ENCODE data around the gene ANKRD18B. TPM values are rescaled to one million over a fixed set of nuclear protein-coding genes. Genes with fewer than 3 reads are reported as not detected.

The ANKRD18B gene
- total and polyA plus RNA-seq, 2 donors (not counting 1 experiment from before 2014, with no cell fraction given): not detected

DNA sequence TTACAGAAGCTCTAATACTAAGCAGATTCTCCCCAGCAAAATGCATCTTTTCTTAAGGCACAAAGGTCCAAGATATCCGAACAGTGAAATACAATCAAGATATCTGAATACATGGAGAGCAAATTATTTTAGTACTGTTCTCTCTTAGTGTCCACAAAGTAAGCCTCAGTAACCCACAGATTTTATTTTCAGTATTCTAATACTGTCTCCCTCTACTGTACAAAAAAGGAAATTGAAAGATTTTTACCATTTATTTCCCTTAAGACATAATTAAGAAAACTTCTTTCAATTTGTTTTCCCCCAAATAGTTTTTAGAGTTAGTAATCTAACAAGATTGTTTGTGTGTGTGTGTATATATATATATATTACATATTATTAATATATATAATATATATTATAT is 25.7 kb upstream of the ANKRD18B start:
- POLR2A ChIA-PET: no interaction called here
- Mint-ChIP-seq H3K4me3 (no peak overlapping the region), H3K27ac (no peak overlapping the region), H3K9me3 (ENCODE audit: insufficient read depth) (no peaks in the 10 kb centered on the region), H3K4me1 (no peaks in the 10 kb centered on the region), H3K27me3 (peaks cover 10% of the 10 kb centered on the region)
- Histone ChIP-seq H3K9me3 (ENCODE audit: control extremely low read depth in 1 of 3, control insufficient read depth in 2 of 3, insufficient read depth in 1 of 3, low read length in 2 of 3) (no peaks in the 10 kb centered on the region), H3K4me1 (ENCODE audit: control insufficient read depth in 2 of 2, insufficient read depth in 2 of 2, low read length in 2 of 2) (no peaks in the 10 kb centered on the region), H3K4me2 (replicated peaks; ENCODE audit: low read depth, low read length, poor library complexity, severe bottlenecking) (no peak overlapping the region), H3K9ac (ENCODE audit: low read length) (no peak overlapping the region), H3K27ac (ENCODE audit: low read length in 2 of 2) (no peak overlapping the region), H3K4me3 (ENCODE audit: control extremely low read depth in 1 of 5, extremely low read depth in 1 of 5, insufficient read depth in 1 of 5, low read depth in 2 of 5, low read length in 4 of 5) (no peak overlapping the region), H3K79me2 (ENCODE audit: control insufficient read depth, insufficient read depth, low read length) (no peaks in the 10 kb centered on the region), H3K36me3 (replicated peaks in 1 of 2; ENCODE audit: control extremely low read depth in 1 of 2, control insufficient read depth in 1 of 2, extremely low read depth in 1 of 2, insufficient read depth in 2 of 2, low read length in 1 of 2) (no peaks in the 10 kb centered on the region), H3K27me3 (replicated peaks in 1 of 4; ENCODE audit: control extremely low read depth in 1 of 4, control insufficient read depth in 3 of 4, insufficient read depth in 4 of 4, low read length in 3 of 4) (no peaks in the 10 kb centered on the region), H4K20me1 (ENCODE audit: control insufficient read depth, insufficient read depth, low read length, poor library complexity, severe bottlenecking) (no peaks in the 10 kb centered on the region), H2AFZ (ENCODE audit: insufficient read depth, low read depth, low read length, poor library complexity, severe bottlenecking) (no peak overlapping the region)
- TF ChIP-seq EZH2 (IDR thresholded peaks at IDR 0.05; ENCODE audit: borderline replicate concordance, insufficient read depth, low read depth, low read length, poor library complexity, severe bottlenecking): no peak
- TF ChIP-seq, protein P1, sequence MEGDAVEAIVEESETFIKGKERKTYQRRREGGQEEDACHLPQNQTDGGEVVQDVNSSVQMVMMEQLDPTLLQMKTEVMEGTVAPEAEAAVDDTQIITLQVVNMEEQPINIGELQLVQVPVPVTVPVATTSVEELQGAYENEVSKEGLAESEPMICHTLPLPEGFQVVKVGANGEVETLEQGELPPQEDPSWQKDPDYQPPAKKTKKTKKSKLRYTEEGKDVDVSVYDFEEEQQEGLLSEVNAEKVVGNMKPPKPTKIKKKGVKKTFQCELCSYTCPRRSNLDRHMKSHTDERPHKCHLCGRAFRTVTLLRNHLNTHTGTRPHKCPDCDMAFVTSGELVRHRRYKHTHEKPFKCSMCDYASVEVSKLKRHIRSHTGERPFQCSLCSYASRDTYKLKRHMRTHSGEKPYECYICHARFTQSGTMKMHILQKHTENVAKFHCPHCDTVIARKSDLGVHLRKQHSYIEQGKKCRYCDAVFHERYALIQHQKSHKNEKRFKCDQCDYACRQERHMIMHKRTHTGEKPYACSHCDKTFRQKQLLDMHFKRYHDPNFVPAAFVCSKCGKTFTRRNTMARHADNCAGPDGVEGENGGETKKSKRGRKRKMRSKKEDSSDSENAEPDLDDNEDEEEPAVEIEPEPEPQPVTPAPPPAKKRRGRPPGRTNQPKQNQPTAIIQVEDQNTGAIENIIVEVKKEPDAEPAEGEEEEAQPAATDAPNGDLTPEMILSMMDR (IDR thresholded peaks at IDR 0.05): peak; percentile 40
- ATAC-seq (ENCODE audit: low read depth) (no peak), DNase-seq (no peak)
- intact Hi-C loops (cut with micrococcal nuclease): loop anchor here (10.0 kb wide), 1 partner anchor 94 kb away; the partner anchor contains the start of gene AQP7
- WGBS (ENCODE audit: insufficient coverage): no CpG with 5 or more reads among the region's 1 CpG
- CTCF ChIA-PET: no interaction called here

DNA sequence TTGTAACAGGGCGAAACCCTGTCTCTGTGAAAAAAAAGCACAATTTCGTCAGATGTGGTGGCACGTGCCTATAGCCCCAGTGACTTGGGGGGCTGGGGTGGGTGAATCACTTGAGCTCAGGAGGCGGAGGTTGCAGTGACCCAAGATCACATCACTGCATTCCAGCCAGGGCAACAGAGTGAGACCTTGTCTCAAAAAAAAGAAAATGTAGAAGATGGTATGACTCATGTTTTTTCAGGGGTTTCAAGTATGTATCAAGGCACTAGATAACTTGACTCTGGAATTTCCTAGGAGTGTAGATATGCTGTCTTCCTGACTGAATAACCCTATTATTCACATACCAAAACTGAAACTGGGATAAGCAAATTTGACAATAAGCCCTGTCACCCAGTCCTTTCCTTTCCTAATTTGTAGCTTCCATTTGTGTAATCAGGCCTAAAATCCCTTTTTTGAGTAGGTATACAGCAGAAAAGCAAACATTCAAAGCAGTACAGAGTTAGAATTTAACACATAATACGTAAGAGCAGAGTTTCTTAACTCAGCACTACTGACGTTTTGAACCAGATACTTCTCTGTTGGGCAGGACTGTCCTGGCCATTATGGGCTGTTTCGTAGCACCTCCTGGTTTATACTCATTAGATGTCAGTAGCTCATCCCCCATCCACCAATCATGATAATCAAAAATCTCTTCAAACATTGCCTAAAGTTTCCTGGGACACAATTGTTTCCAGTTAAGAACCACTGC is 17.3 kb upstream of the ANKRD18B start:
- POLR2A ChIA-PET: no interaction called here
- H3K9me3 Mint-ChIP-seq (ENCODE audit: insufficient read depth): no peaks in the 10 kb centered on the region
- no peak overlapping the region for H3K4me3 ChIP-seq (ENCODE audit: control extremely low read depth in 1 of 5, extremely low read depth in 1 of 5, insufficient read depth in 1 of 5, low read depth in 2 of 5, low read length in 4 of 5)
- no peaks in the 10 kb centered on the region for H3K36me3 ChIP-seq (replicated peaks in 1 of 2; ENCODE audit: control extremely low read depth in 1 of 2, control insufficient read depth in 1 of 2, extremely low read depth in 1 of 2, insufficient read depth in 2 of 2, low read length in 1 of 2)
- peaks cover 0 to 6% (median 1%) of the 10 kb centered on the region in 4 experiments for H3K27me3 ChIP-seq (replicated peaks in 1 of 4; ENCODE audit: control extremely low read depth in 1 of 4, control insufficient read depth in 3 of 4, insufficient read depth in 4 of 4, low read length in 3 of 4)
- CTCF ChIA-PET: no interaction called here
- H4K20me1 ChIP-seq (ENCODE audit: control insufficient read depth, insufficient read depth, low read length, poor library complexity, severe bottlenecking): no peaks in the 10 kb centered on the region
- DNase-seq (no peak), ATAC-seq (ENCODE audit: low read depth) (no peak)
- no peaks in the 10 kb centered on the region for H3K4me1 ChIP-seq (ENCODE audit: control insufficient read depth in 2 of 2, insufficient read depth in 2 of 2, low read length in 2 of 2)
- H3K27me3 Mint-ChIP-seq: peaks cover 8% of the 10 kb centered on the region
- WGBS (ENCODE audit: insufficient coverage): 85% methylated on average over 7 of the region's 7 CpGs
- no peak overlapping the region for H3K4me2 ChIP-seq (replicated peaks; ENCODE audit: low read depth, low read length, poor library complexity, severe bottlenecking)
- no peak overlapping the region for H3K4me3 Mint-ChIP-seq
- H3K9me3 ChIP-seq (ENCODE audit: control extremely low read depth in 1 of 3, control insufficient read depth in 2 of 3, insufficient read depth in 1 of 3, low read length in 2 of 3): no peaks in the 10 kb centered on the region
- no peak overlapping the region for H3K9ac ChIP-seq (ENCODE audit: low read length)
- H3K27ac ChIP-seq (ENCODE audit: low read length in 2 of 2): no peak overlapping the region
- H3K79me2 ChIP-seq (ENCODE audit: control insufficient read depth, insufficient read depth, low read length): no peaks in the 10 kb centered on the region
- H3K4me1 Mint-ChIP-seq: peaks cover 5% of the 10 kb centered on the region
- H3K27ac Mint-ChIP-seq: no peak overlapping the region
- intact Hi-C loops (cut with micrococcal nuclease): no loop called here
- TF ChIP-seq, protein P1 (IDR thresholded peaks at IDR 0.05): no peak
- no peak for TF ChIP-seq EZH2 (IDR thresholded peaks at IDR 0.05; ENCODE audit: borderline replicate concordance, insufficient read depth, low read depth, low read length, poor library complexity, severe bottlenecking)
- no peak overlapping the region for H2AFZ ChIP-seq (ENCODE audit: insufficient read depth, low read depth, low read length, poor library complexity, severe bottlenecking)

All from B cell (primary cell).